ENCODE results near the gene DOCK9.
"Not testable (repeated sequence)": the region's sequence is repeated elsewhere in the genome, so short reads cannot be mapped to it uniquely, and the experiment has no call there.

The DOCK9 gene

GRCh38 chr13:98821372-98822224, 156.3 kb downstream of the DOCK9 start:
- no peak for TF ChIP-seq CTCF (conservative IDR thresholded peaks at IDR 0.05; ENCODE audit: control insufficient read depth, insufficient read depth, low read depth, low read length)
- H3K4me3 ChIP-seq (ENCODE audit: control insufficient read depth, low read depth, low read length) = no peak overlapping the region
- peak; percentile 87 for DNase-seq (ENCODE audit: low read depth)

DNA sequence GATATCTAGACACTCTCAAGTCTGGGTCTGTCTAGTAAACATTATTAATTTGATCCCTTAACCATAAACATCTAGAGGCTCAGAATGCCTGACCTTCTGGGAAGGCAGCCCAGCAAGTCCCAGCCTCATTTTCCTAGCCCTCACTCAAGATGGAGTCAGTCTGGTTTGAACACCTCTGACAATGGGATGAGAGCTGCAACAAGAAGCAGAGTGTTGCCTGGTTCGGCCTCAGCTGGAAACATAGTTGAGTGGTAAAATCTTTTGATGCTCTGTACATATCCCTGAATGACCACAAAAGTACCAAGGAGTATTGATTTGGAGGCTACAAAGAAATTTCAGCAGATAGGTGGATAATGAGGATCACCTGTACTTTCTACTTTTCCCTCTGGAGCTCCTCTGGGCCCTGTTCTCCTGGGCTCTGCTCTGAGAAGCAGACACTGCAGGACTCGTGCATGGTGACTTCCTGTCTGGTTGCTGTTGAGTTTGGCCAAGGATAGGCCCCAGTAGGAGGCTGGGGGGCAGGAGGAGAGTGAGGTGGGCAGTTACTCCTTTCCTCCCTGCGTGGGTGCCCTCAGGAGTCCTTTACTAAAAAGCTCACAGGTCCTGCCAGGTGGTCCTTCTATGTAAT, 157.0 kb downstream of the DOCK9 start:
- H3K4me3 ChIP-seq (ENCODE audit: control insufficient read depth, low read depth, low read length) = no peak overlapping the region
- DNase-seq (ENCODE audit: low read depth) = no peak
- no peak for TF ChIP-seq CTCF (conservative IDR thresholded peaks at IDR 0.05; ENCODE audit: control insufficient read depth, insufficient read depth, low read depth, low read length)

GRCh38 chr13:98820300-98820699, 157.6 kb downstream of the DOCK9 start:
- no peak for TF ChIP-seq CTCF (conservative IDR thresholded peaks at IDR 0.05; ENCODE audit: control insufficient read depth, insufficient read depth, low read depth, low read length)
- DNase-seq (ENCODE audit: low read depth) = no peak

DNA sequence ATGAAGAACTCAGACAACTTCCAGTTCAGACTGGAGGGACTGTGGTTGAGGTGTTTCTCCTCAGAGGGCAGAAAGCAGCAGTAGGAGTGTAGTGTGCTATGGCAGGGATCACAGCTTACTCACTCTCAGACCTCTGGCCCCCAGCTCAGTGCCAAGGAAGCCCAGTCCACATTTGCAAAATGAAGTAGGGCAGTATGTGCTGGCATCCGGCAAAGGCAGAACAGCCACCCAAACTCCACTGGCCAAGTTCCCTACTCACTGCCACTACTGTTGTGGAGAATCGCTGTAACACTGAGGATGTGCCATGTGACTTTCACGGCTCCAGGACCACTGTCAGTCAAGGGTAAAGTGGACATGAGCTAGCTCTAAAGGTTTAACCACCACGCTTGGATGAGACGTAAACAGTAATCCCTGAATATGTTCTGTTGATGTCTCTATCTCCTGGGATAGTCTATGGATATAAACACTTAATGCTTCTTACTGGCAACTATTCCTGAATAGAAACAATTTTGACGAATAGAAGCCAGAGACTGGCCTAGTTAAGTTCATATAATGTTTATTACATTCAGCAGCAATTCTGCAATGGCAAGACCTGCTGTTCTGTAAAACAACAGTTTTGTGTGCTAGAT, 158.4 kb downstream of the DOCK9 start:
- DNase-seq (ENCODE audit: low read depth) = no peak
- TF ChIP-seq CTCF (conservative IDR thresholded peaks at IDR 0.05; ENCODE audit: control insufficient read depth, insufficient read depth, low read depth, low read length) = no peak

More at GRCh38 chr13:98820300-98820699, 157.6 kb downstream of the DOCK9 start:
- no peak overlapping the region for H3K4me3 ChIP-seq (ENCODE audit: control insufficient read depth, low read depth, low read length)

GRCh38 chr13:98816406-98816805, 161.5 kb downstream of the DOCK9 start:
- no peak for DNase-seq (ENCODE audit: low read depth)
- no peak for TF ChIP-seq CTCF (conservative IDR thresholded peaks at IDR 0.05; ENCODE audit: control insufficient read depth, insufficient read depth, low read depth, low read length)
- no peak overlapping the region for H3K4me3 ChIP-seq (ENCODE audit: control insufficient read depth, low read depth, low read length)

More for the DNA sequence above, 158.4 kb downstream of the DOCK9 start:
- H3K4me3 ChIP-seq (ENCODE audit: control insufficient read depth, low read depth, low read length) = no peak overlapping the region

DNA sequence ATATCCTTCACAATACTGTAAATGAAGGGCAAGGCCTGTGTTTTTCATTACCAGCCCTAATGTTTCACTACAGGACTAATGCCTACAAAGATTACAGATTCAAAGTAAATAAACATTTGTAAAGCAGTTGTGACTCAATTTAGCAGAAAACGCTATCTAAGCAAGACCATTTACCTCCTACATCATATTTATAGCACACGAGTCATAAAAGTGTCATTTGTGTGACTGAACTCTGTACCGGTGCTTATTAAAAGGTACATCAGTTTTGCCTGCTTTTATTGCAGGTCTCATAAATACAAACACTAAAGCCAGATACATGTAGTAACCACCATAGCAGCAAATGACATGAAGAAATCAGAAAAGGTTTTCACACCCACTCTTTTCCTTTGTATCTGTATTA, 163.9 kb downstream of the DOCK9 start:
- DNase-seq (ENCODE audit: low read depth) = peak; percentile 36
- no peak for TF ChIP-seq CTCF (conservative IDR thresholded peaks at IDR 0.05; ENCODE audit: control insufficient read depth, insufficient read depth, low read depth, low read length)
- no peak overlapping the region for H3K4me3 ChIP-seq (ENCODE audit: control insufficient read depth, low read depth, low read length)

DNA sequence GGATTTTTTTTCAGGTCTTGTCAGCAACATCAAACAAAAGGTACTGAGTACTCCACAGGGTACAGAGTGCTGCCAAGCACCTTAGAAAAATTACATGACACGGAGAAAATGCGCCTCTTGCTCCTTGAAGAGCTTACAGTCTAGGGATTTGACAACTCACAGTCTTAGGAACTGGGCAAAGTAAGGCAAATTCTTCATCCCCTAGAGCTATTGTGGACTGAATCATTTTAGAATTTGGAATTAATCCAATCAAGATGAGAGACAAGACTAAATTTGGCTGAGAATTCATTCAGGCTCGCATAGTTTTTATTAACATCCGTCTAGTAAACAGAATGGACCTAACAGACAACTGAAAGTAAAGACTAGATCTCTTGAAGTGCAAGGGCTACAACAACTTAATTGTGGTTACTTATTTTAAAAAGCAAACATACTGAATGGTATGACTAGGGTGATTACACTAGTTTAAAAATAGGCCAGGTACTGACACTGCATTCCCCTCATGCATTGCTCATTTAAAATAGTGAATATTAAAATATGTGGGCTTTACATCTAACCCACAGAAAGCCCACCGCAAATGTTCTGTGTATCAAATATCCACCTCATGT, 165.6 kb downstream of the DOCK9 start:
- not testable (repeated sequence) for DNase-seq (ENCODE audit: low read depth); H3K4me3 ChIP-seq (ENCODE audit: control insufficient read depth, low read depth, low read length)

Measured in fibroblast of mammary gland (primary cell).